NCI-H2227 (cell line): Measurements from ENCODE around the gene LILRB5.
"Not testable (repeated sequence)": the region's sequence is repeated elsewhere in the genome, so short reads cannot be mapped to it uniquely, and the experiment has no call there.

Experiments used
- DNase-seq: peaks from one replicate; lab custom pipeline; 2025; ENCODE audit not compliant: unreplicated experiment; lab: John Stamatoyannopoulos, UW

The LILRB5 gene

GRCh38 chr19:54257116-54257480, at the start of gene LILRB5:
Gene LILRB5, minus strand, starts transcription at chr19:54257273. Its CDS starts 80 bp downstream, at chr19:54257193.
- no peak for DNase-seq

- no peak for DNase-seq
Measured at GRCh38 chr19:54305141-54305540, 48.1 kb upstream of the LILRB5 start.

- DNase-seq = no peak
Measured at GRCh38 chr19:54302257-54302656, 45.2 kb upstream of the LILRB5 start.

DNA sequence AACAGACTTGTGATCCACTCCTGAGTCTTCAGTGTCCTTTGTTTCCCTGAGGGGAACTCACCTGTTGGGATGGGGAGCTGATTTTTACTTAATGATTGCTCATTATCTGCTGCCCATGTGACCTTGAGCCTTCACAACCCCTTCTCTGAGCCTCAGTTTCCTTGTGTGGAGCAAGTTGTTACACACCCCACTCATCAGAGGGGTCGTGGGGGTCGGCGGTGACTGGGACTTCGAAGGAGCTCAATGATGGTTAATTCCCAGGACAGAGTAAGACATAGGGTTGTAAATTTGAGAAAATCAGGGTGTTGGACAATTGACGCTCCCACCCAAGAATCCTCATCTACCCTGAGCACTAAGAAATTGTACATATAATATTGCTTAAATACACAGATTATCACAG, 42.4 kb upstream of the LILRB5 start:
- no peak for DNase-seq

DNA sequence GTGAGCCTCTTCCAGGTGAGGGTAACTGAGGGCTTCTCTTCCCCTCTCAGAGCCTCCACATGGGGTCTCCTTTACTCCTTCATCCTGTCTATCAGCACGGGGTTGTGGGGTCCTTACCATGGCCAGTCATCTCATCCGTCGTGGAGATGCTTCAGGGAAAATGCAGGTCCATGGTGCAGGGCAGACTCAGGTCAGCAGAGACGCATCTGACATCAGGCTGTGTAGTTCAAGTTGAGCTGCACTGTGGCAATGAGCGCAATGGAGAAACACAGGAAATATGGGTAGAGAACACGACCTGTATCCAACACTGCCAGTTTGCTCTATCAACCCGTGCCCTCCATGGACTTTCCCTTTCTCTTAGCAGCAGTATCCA, 42.0 kb upstream of the LILRB5 start:
- DNase-seq = no peak

DNA sequence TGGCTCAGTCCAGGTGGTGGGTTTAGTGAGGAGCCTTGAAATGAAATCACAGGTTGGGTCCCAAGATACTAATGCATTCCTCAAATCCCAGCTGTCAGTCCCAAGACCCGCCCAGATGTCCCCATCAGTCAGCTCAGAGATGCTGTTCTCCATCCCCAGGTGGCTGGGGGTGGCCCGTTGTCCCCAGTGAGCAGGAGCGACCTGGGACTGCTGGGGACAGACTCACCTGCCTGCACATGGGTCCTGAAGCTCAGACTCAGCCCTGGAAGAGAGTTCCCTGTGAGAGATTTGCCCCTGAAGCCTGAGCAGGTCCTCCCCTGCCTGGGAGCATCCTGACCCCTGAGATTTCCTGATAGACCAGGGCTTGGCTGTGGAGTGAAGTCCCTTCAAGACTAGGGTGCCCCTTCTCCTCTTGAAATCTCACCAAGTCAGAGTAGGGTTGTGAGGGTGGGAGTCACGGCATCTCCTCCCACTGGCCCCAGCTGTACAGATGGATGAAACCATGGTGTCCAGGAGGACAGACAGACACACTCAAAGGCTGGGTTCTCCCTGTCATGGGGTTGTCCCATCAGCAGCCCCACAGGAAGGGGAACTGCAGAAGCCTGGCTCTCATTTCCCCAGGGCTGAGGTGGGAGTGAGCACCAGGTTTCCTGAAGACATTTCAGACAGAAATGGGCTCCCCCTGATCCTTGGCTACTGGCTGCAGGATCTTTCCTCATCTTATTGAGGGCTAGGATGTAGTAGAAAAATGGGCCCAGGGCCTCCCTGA, 41.5 kb upstream of the LILRB5 start:
- no peak for DNase-seq

- no peak for DNase-seq
Measured at GRCh38 chr19:54297759-54298305, 40.8 kb upstream of the LILRB5 start.

- no peak for DNase-seq
Measured at GRCh38 chr19:54294539-54294938, 37.5 kb upstream of the LILRB5 start.

DNA sequence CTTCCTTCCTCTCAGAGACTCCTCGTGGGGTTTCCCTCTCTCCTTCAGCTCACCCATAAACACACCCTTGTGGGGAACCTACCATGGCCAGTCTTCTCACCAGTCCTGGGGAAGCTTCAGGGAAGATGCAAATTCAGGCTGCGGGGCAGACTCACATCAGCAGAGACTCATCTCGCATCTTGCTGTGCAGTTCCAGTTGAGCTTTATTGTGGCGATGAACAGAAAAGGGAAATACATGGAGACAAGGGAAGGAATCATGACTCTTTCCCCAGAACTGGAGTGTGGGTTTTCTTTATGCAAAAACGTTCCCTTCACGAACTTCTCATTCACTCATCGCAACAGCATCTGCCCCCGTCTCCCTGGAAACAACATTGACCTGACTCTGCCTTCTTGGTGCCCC, 32.1 kb upstream of the LILRB5 start:
- DNase-seq = not testable (repeated sequence)

DNA sequence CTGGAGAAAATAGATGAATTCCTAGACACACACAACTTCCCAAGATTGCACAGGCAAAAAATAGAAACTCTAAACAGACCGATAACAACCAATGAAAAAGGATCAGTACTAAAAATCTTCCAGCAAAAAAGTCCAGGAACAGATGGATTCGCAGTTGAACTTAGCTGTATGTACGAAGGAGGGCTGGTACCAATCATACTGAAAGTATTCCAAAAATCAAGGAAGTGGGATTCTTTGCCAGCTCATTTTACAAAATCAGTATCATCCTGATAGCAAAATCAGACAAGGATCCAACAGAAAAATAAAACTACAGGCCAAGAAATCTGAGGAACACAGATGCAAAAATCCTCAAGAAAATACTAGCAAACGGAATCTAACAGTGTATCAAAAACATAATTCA, 30.4 kb upstream of the LILRB5 start:
- no peak for DNase-seq

DNA sequence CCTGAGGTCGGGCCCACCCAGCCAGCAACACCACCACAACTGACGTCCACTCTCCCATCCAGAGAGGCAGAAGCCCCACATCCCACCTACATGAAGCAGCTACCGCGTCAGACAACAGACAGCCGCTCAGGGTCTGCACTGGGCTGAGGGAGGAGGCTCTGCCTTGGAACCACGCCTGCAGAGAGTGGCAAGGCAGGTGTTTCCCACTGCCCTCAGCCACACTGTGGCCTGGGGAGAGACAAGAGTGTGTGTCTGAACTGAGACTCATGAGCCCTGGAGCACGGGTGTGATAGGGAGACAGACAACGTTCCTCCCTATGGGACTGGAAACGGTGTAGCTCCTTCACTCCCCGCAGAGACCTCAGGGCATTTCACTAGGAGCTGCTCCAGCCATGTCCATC, 29.2 kb upstream of the LILRB5 start:
- not testable (repeated sequence) for DNase-seq

DNA sequence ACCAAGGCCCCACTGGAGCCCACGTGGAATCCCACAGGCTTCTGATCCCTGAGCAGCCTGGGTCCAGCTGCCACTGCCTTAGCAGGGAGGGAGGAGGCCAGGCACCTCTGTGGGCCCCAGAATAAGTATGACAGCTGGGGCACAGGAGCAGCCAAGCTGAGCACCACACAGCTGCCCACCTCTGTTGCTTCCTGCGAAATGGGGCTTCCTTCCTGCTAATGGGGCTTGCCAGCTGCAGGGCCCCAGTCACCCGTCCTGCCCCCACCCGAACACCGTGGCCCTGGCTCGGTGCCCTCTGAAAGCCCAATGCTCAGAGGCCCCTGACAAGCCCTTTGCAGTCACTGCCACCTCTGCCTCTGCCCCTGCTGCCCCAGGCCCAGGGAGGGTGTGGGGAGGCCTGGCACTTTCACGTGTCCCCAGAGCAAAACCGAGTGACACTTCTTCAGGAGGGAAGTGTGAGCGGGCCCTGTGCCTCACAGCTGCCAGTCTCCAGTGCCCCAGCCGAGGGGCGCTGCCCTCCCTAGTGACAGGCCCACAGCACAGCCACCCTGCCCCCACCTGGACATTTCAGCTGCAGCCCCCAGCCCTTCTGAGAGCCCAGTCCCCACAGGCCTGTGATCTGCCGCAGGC, 28.5 kb upstream of the LILRB5 start:
- DNase-seq = not testable (repeated sequence)

- no peak for DNase-seq
Measured at GRCh38 chr19:54282686-54283470, 25.8 kb upstream of the LILRB5 start.

DNA sequence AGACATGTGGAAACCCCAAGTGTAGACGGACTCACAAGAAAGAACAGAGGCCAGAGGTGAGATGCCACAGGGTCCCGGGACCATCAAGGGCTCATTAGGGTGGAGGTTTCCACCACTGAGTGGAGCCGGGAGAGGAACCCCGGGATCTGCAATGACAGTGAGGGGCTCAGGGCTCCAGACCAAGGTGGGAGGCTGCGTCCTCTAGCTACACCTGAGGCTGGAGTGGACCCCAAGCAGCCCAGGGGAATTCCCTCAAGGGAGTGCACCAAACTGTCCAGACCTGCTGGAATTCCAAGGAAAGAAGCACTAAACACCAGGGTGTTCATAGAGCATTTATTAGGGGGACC, 24.6 kb upstream of the LILRB5 start:
- DNase-seq = not testable (repeated sequence)

GRCh38 chr19:54281007-54281728, 24.1 kb upstream of the LILRB5 start, which contains the start of gene LILRB2:
Gene LILRB2, minus strand, starts transcription at chr19:54281110. Its CDS starts 614 bp downstream, at chr19:54280496.
- no peak for DNase-seq

DNA sequence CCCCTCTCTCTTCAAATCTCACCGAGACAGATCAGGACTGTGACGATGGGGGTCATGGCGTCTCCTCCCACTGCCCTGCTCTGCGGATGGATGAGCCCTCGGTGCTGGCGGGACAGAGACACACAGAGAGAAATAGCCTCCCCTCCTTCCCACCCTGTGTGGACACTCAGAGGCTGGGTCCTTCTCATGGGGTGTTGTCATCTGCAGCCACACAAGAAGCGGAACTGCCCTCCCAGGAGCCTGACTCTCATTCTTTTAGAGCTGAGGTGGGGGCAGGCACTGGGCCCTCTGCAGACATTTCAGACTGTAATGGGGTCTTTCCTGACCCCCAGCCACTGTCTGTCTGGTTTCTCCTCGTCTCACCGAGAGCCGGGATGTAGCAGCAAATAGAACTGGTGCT, 23.4 kb upstream of the LILRB5 start:
- DNase-seq = not testable (repeated sequence)

GRCh38 chr19:54280025-54280424, 23.0 kb upstream of the LILRB5 start:
- not testable (repeated sequence) for DNase-seq

DNA sequence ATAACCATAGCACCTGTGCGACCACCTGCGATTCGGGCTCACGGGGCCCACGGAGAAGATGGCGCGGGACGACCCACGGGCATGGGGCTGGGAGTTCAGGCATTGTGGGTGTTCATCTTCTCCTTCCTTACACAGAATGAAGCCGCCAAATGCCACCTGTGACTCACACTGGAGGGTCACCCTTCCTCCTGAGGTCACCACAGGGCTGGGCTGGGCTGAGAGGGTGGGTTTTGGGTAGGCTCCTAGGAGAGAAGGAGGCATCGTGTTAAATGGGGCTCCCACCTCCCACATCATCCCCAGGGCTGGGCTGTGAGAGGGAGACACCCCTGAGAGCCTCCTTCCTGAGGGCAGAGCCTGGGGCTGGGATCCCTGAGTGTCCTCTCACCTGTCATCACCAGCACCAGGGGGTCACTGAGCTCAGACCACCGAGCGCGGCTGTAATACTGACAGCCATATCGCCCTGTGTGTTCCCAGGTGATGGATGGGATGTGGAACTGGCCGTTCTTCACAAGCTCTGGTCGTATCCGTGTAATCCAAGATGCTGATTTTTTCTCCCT, 22.4 kb upstream of the LILRB5 start:
- no peak for DNase-seq

DNA sequence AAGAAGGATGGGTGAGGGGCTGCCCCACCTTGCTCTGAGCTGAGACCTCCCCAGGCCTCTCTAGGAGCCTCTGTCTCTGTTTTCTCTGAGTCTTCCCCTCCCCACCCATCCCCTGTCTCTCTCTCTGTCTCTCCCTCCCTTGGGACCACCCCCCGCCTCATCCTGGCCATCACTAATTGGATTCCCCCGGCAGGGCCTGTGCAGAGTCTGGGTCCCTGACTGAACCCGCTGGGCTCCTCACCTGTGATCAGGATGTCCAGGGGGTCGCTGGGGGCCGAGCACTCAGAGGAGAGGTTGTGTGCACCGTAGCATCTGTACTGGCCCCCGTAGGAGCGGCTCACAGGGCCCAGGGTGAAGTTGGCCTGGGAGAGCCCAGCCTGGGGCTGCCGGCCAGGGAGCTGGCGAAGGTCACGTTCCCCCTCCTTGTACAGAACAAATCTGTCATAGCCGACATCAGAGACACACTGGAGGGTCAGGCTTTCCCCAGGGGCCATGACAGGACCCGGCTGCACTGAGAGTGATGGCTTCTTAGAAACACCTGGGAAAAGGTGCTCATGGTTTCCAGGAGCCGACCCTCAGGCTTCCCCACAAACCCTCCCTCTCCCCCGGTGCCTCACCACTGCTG, 21.6 kb upstream of the LILRB5 start:
- DNase-seq = not testable (repeated sequence)

- not testable (repeated sequence) for DNase-seq
Measured at GRCh38 chr19:54278056-54278455, 21.0 kb upstream of the LILRB5 start.
